HG03565 (cell line): ENCODE data around the gene OR5K2.
A peak's percentile ranks its signal among the peaks of the same experiment; 100 is the strongest.

Experiments
- ATAC-seq: cut with Tn5 transposase; IDR thresholded peaks from one replicate; pipeline ENCODE4 v1.9.1; 2021; ENCODE audit warnings: mild to moderate bottlenecking, moderate library complexity; ENCODE audit not compliant: unreplicated experiment

Gene OR5K2

DNA sequence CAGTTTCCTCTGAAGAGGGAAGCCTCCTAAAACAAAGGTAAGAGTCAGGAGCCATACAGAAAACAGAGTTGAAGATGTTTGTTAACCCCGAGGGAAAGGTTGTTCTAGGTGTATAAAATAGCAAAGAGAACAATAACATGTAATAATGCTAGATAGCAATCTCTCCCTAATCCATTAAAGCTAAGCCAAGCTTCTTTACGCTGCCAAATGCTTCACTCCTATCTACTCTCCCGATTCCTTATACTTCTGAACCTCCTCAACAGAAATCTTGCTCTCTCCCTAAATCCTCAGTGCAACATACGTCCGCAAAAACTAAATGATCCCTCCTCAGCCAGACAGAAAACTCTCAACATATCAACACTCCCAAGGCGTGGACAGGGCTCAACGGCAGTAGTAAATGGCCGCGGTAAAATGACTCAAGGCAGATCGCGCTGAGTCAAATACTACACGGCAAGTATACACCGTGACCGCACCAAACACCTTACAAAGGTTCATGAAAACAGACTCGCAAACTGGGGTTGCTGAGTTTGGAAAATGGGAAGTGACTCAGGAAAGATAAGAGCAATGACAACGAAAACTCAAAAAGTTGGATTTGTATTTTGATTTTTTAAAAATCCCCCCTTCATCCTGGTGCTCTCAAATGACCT lies 24.5 kb downstream of the OR5K2 start:
- ATAC-seq, result peak; percentile 25

DNA sequence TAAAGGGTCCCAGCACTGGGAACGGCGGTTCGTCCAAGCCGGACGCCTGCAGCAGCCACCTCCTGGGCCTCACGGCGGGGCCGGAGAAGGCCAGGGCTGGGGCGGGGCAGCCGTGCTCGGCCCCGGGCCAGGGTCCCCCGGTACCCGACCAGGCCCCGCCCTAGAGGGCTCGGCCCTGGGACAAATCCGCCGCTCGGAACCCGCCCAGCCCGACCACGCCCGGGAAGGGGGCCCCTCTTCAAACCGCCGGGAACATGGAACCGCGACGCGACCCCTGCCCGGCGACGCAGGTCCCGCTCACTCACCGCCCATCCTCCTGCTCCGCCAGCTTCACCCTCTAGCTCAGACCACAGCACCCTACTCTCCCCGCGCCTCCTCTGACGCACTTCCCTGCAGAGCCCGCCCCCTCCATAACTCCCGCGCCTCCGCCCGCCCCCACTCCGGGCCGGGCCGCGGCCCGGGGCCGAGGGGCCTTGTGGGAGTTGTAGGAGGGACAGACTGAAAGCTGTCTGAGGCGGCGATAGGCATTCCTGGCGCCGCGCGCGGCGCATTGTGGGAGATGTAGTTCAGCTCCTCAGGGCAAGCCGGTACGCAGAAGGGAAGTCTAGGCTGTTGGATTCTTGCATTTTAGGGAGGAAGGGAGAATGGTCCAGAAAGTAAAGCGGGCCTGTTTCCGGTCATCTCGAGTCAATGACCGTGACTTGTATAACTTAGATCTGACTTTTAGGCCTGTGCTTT lies 25.2 kb downstream of the OR5K2 start, which contains the start of gene CLDND1:
Gene CLDND1 (minus strand): TSS at position 359 of the 738 bp plus-strand sequence. CDS start 1,478 bp downstream, outside the sequence.
- ATAC-seq, result peak; percentile 76

DNA sequence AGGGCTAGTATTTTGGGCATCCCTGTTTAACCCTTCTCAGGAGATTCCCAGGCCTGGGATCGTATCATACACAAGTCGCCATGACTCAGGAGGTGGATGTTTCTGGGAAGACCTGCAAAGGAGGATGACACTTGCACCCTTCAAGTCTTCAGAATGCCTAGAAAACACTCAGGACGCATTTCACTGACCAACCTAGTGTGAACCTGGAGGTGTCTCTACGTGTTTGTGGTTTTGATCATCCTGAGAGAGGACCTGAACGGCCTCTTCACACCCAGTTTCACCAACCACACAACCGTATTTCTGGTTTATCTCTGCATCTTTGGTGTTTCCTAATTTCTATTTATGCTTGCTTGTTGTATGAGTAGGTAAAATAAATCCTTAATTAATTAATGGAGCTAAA lies 28.0 kb downstream of the OR5K2 start:
- ATAC-seq, result no peak

DNA sequence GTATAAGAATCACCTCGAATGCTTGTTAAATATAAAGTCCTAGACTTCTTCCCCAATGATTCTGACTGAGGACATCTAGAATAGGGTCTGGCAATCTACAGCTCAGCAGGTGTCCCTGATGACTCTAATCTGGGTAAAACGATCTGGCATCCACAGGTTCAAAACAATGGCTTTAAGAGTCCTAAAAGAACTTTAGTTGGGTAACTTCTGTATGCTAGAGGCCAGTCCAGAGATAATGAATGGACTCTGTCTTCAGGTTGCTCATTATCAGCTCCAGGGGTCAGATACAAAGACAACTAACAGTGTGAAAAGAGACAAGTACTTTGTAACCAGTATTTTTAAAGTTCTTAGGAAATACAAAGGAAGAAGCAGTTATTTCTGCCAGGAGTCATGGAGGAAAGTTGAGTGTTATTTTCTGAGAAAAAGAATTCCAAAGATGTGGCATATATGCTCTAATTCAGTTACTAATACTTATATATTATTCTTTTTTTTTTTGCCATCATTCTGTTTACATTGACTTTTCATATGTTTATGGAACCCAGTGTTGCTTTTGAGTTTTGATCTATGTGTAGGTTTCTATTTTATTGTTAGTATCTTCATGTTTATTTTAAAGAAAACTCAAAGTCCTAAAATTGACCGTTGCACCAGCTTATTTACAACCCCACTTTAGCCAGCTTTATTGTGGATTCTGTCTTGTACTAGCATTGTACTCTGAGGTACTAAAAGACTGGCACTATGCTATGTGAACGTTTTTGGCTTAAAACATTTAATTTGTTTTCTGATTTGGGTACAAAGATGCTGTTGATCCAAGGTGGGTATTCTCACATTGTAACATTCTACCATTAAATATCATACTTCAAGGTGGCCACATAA lies 31.2 kb downstream of the OR5K2 start:
- ATAC-seq, result no peak

DNA sequence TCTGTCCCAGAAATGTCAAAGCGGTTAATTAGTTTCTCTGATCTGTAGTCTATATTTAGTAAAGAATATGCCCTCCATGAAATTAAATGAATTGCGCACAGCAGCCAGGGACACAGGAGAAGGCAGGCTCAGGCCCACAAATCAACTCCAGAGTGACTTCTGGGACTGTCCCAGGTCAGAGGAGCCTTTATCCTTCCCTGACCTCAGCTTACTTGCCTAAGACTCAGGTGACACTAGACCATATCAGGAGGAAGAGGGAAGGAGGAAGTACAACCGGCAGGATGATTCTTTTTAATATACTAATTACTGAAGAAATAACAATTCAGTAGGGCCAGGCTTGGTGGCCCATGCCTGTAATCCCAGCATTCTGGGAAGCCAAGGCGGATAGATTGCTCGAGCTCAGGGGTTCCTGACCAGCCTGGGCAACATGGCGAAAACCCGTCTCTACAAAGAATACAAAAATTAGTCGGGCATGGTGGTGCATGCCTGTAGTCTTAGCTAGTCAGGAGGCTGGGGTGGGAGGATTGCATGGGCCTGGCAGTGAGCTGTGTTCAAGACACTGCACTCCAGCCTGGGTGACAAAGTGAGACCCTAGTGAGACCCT lies 32.5 kb downstream of the OR5K2 start:
- ATAC-seq, result no peak

DNA sequence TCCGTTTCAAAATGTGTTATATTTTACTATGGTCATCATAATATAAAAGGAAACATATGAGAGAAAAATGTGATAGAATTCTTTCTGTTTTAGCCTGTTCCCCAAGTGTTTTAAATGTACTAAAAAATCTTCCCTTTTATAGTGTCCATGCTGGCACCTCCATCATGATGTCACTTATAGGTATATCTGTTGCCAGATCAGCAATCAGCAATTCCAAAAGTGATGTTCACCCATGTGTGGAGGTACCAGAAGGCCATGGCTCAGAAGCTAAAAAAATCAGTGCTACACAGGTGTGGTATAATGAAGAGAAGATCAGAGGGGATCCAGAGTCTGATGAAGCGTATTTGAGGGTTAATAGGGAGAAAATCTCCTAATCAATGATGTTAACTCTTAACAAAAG lies 33.2 kb downstream of the OR5K2 start:
- peak; percentile 28 for ATAC-seq

DNA sequence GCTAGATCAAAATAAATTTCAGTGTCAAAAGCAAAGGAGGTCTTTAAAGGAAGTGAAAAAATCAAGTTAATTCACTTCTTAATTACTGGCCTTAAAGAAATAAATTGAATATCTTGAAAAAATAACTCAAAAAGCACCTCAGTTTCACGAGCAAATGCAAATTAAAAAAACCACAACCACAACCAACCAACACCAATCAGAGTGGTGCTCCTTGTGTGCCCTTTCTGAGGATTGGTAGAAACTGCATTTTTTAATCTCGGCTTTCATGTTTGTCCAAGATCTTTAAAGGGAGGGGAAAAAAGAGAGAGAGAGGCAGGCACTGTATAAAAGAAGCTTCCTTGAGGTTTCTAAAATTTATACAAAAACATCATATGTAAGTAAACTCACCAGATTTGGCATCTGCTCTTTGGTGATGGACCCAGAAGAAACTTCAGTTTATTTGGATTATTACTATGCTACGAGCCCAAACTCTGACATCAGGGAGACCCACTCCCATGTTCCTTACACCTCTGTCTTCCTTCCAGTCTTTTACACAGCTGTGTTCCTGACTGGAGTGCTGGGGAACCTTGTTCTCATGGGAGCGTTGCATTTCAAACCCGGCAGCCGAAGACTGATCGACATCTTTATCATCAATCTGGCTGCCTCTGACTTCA lies 34.3 kb downstream of the OR5K2 start, which contains the start of gene GPR15:
Gene GPR15 (plus strand): TSS at position 357 of the 653 bp plus-strand sequence. CDS start 56 bp downstream, at position 413.
- peak; percentile 23 for ATAC-seq

DNA sequence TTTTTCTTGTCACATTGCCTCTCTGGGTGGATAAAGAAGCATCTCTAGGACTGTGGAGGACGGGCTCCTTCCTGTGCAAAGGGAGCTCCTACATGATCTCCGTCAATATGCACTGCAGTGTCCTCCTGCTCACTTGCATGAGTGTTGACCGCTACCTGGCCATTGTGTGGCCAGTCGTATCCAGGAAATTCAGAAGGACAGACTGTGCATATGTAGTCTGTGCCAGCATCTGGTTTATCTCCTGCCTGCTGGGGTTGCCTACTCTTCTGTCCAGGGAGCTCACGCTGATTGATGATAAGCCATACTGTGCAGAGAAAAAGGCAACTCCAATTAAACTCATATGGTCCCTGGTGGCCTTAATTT lies 34.8 kb downstream of the OR5K2 start:
- ATAC-seq, result no peak

DNA sequence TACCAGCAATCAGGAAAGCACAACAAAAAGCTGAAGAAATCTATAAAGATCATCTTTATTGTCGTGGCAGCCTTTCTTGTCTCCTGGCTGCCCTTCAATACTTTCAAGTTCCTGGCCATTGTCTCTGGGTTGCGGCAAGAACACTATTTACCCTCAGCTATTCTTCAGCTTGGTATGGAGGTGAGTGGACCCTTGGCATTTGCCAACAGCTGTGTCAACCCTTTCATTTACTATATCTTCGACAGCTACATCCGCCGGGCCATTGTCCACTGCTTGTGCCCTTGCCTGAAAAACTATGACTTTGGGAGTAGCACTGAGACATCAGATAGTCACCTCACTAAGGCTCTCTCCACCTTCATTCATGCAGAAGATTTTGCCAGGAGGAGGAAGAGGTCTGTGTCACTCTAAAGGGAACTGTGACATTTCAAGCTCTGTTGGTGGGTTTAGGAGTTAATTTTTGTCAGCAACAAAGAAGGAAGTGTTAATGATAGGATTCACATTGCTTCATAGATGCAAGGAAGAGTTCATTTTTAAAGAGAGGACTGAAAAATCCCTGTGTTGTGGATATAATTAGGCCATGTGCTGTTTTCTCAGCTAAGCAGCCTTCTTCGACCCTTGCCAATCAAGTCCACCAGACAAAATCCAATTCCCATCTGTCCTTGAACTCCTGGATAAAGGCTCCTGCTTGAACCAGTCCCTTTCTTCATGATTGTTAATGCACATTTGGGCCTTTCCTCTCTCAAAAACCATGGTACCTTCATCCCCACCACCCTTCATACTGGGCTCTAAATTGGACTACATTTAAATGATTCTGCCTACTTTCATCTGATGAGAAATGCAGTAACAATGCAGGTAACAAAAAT lies 35.5 kb downstream of the OR5K2 start:
- no peak for ATAC-seq

DNA sequence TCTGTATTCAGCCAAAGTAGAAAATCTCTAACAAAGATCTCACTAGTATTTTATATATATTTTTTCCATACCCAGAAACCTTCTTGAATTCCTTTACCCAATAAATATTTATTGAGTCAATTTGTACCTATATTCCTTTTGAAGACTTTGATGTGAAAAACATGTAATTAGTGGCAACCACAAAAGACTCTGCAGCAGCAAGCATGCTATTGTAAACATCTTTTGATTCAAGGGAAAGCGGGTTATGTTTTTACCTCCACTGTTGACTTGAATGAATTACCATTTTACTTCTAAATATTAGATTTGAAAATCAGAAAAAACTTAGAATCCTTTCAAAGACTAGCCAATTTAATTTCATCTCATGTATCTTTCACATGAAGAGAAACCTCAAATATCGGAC lies 36.7 kb downstream of the OR5K2 start:
- ATAC-seq, result no peak

DNA sequence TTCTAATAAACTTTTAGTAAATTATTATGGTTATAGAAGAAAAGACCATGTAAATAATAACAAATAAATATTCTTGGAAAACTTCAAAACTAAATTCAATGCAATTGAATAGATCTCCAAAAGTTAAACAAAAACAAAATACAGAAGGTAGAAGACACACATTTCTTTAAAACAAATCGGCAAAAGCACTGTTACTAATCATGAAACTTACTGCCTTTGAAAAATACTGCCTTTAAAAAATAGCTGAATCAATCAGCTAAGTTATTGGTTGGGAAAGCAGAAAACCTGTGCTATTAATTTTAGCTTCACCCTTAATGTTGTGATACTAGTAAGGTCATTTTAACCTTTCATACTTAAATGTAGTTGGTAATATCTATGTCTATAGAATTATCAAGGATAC lies 37.3 kb downstream of the OR5K2 start:
- no peak for ATAC-seq

DNA sequence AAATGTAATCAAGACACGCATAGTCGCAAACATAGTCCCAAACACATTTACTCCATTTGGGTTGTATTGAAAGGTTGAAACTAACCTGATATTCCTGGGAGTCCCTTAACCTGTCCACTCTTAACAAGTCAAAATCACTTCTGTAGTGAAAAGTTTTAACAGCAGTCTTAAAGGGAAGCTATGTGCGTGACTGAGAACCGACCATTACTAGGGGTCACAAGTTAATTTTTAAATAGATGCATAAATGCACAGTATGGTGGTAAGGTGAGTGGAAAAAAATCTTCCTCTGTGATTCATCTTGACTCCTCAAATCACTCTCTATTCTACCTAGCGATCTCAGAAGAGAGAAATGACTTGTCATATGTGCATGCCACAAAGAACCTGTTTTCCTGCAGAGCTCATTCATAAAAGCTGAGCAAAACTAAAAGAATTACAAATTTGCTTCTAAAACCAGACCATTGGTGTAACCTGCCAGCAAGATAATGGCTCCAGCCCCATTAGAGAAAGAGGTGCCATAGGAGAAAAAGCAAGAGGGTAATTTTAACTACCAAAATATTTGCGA lies 39.1 kb downstream of the OR5K2 start:
- peak; percentile 70 for ATAC-seq

DNA sequence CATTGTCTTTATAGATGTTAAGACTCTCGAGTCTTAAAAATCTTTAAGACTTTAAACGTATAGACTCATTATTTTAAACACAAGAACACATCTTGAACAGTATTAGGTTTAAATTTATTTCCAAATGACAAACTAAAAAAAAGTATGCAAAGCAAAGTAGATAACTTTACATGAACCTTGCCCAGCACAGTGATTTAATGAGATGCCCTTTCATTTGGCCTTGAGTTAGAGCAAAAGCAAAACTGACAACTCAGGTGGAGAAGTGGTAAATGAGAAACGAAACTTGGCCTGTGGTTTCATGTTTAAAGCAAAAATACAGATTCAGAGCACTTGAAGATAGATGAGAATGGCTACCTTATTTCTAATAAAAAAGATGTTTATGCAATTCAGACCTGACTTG lies 42.9 kb downstream of the OR5K2 start:
- ATAC-seq, result peak; percentile 34

DNA sequence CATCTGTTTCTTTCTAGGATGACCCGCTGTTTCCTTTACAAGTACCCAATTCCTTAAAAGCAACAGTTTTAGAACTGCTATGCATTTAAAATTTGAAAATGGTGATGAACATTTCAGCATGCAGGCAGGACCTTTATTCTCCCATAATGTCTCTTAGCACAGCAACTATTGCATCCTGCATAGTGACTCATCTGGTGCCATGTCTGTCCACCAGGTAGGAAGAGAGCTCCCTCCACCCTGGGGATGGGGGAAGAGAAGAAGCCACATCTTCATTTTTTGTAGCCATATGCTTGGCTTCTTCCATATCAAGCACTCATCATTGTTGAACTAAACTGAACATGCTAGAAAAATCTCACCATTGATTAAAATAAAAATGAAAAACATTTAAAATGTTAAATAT lies 44.2 kb downstream of the OR5K2 start:
- ATAC-seq, result no peak

DNA sequence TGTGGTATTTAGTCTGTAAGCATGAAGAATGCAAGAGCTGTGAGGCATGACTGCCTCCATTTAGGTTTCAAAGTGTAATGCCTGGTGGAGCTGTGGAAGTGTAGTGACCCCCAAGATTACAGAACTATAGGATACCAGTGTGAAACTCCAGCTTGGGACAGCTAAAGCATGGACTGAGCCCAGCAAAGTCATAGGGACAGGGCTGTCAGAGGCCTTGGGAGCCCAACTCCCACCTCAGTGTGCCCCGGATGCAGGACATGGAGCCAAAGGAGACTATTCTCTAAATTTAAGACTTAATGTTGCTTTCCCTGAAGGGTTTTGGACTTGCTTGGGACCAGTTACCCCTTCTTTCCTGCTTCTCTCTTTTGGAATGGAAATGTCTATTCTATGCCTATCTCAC lies 45.1 kb downstream of the OR5K2 start:
- no peak for ATAC-seq

DNA sequence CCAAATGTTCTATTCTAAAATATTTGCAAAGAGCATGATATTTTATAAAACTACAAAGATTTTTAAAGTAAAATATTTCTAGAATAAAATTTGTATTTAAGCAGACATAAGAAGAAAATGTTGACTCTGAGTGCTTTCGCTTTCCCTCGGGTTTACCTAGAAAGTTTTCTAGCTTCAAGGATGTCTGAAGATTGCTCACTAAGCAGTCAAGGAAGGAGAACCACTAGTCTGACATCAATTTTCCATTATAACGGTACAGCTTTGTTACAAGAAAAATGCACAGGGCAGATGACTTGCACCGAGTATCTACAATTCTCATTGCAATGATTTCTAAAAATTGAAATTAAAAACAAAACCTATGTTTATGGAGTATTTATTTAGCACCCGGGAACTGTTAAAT lies 48.5 kb downstream of the OR5K2 start:
- peak; percentile 49 for ATAC-seq
